HG03045 (cell line): Measurements from ENCODE around the gene TBXAS1.

Source experiments
- ATAC-seq: cut with Tn5 transposase; IDR thresholded peaks from one replicate; pipeline ENCODE4 v1.9.1; 2021; ENCODE audit warnings: mild to moderate bottlenecking, moderate library complexity; ENCODE audit not compliant: unreplicated experiment

TBXAS1 gene

GRCh38 chr7:140060243-140060630, 231.2 kb downstream of the TBXAS1 start:
- ATAC-seq = no peak

- no peak for ATAC-seq
Observed at GRCh38 chr7:140060788-140061606, 231.9 kb downstream of the TBXAS1 start.

DNA sequence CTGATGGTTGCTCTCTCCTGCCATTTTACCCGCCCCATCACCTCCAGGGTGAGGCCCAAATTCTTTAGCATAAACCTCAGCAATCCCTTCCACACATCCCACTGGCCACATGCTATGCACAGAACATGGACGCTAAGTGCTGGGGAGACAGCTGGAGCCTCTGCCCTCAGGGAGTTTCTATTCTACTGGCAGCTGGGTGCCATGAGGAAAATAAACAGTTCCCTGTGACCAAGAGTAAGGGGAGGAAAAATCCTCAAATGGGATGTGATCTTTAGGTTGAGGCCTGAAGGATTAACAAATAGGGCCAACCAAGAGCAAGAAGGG, 232.5 kb downstream of the TBXAS1 start:
- ATAC-seq = no peak

- peak; percentile 34 for ATAC-seq
Observed at GRCh38 chr7:140062118-140062527, 233.1 kb downstream of the TBXAS1 start.

- peak; percentile 93 for ATAC-seq
Observed at GRCh38 chr7:140062528-140063299, 233.7 kb downstream of the TBXAS1 start, which contains the start of gene PARP12. TSS of gene PARP12 (minus strand) at chr7:140062951. CDS start at chr7:140062847, 104 bp downstream.

DNA sequence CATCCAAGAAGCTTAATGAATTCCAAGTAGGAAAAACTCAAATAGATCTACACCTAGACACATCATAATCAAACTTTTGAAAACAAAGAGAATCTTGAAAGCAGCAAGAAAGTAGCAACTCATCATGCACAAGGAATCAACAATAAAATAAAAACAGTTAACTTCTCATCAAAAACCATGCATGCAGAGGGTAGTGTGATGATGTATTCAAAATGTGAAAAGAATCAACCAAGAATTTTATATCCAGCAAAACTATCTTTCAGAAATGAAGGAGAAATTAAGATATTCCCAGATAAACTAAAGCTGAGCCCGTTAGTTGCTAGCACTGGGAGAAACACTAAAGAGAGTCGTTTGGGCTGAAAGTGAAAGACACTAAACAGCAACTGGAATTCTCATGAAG, 238.0 kb downstream of the TBXAS1 start:
- no peak for ATAC-seq

GRCh38 chr7:140068033-140068432, 239.0 kb downstream of the TBXAS1 start:
- ATAC-seq = no peak

DNA sequence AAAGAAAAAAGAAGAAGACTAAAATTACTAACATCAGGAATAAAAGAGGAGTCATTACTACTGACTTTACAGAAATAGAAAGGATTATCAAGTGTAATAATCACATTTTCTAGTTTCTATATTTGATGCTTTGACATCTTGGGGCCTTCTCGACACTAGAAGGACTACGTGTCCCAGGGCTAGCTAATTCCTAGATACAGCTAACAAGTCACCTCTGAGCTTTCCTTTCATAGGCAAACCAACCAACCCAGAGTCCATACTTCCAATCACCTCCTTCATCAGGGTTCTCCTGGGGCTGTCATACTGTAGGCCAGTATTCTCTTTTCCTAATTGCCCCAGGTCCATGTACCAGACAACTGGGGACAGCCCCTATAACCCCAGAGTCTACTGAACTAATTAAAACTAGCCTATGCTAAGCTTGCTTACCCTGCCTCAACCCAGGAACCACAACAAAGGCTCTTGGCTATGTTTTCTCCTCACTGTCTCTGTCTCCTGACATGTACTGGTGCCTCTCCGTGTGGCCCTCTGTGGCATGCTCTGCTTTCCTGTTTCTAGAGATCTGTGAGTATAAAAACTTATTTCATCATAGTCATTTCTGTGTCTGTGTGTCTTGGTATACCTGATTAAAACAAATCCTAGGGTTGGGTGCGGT, 240.4 kb downstream of the TBXAS1 start:
- ATAC-seq = no peak
